ENCODE results near the gene NHERF1.
A peak's percentile ranks its signal among the peaks of the same experiment; 100 is the strongest.

NHERF1 gene

DNA sequence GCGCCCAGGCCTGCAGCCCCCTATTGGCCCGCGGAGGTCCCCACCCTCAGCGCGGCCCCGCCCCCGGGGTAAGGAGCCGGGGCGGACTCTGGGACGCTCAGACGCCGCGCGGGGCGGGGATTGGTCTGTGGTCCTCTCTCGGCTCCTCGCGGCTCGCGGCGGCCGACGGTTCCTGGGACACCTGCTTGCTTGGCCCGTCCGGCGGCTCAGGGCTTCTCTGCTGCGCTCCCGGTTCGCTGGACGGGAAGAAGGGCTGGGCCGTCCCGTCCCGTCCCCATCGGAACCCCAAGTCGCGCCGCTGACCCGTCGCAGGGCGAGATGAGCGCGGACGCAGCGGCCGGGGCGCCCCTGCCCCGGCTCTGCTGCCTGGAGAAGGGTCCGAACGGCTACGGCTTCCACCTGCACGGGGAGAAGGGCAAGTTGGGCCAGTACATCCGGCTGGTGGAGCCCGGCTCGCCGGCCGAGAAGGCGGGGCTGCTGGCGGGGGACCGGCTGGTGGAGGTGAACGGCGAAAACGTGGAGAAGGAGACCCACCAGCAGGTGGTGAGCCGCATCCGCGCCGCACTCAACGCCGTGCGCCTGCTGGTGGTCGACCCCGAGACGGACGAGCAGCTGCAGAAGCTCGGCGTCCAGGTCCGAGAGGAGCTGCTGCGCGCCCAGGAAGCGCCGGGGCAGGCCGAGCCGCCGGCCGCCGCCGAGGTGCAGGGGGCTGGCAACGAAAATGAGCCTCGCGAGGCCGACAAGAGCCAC, at the start of gene NHERF1:
TSS of gene NHERF1 (plus strand) at position 100 of the 750 bp plus-strand sequence. CDS start at position 319, 219 bp downstream.
- H3K4me1 ChIP-seq (ENCODE audit: low read length) = peaks cover 13% of the 10 kb centered on the region
- peak within 1 kb of the TSS; percentile 87 for H3K4me2 ChIP-seq (ENCODE audit: low read length)
- peaks cover 28% of the 10 kb centered on the region for H3K79me2 ChIP-seq (ENCODE audit: low read length)
- H3K27me3 ChIP-seq (ENCODE audit: low read depth, low read length) = peaks cover 3% of the 10 kb centered on the region; the same call in 1 of the 2 replicates
- H4K20me1 ChIP-seq (ENCODE audit: insufficient read depth, low read length) = peaks cover 8% of the 10 kb centered on the region; the same call in 1 of the 2 replicates
- H2AFZ ChIP-seq (ENCODE audit: low read depth, low read length) = no peak within 1 kb of the TSS
- H3K9ac ChIP-seq (ENCODE audit: low read length) = peak within 1 kb of the TSS; percentile 92
- no peaks in the 10 kb centered on the region for H3K36me3 ChIP-seq (replicated peaks; ENCODE audit: low read depth, low read length)
- H3K27ac ChIP-seq (ENCODE audit: low read length) = peak within 1 kb of the TSS; percentile 25; the same call in 1 of the 2 replicates
- no peaks in the 10 kb centered on the region for H3K9me3 ChIP-seq (ENCODE audit: insufficient read depth, low read length)
- TF ChIP-seq, protein P1, sequence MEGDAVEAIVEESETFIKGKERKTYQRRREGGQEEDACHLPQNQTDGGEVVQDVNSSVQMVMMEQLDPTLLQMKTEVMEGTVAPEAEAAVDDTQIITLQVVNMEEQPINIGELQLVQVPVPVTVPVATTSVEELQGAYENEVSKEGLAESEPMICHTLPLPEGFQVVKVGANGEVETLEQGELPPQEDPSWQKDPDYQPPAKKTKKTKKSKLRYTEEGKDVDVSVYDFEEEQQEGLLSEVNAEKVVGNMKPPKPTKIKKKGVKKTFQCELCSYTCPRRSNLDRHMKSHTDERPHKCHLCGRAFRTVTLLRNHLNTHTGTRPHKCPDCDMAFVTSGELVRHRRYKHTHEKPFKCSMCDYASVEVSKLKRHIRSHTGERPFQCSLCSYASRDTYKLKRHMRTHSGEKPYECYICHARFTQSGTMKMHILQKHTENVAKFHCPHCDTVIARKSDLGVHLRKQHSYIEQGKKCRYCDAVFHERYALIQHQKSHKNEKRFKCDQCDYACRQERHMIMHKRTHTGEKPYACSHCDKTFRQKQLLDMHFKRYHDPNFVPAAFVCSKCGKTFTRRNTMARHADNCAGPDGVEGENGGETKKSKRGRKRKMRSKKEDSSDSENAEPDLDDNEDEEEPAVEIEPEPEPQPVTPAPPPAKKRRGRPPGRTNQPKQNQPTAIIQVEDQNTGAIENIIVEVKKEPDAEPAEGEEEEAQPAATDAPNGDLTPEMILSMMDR (IDR thresholded peaks at IDR 0.05; ENCODE audit: low read depth, low read length) = 0 out of 2 replicates have a peak, but pooled peaks have one; percentile 13
- no peak for TF ChIP-seq EZH2phosphoT487 (IDR thresholded peaks at IDR 0.05; ENCODE audit: low read depth)
- peak within 1 kb of the TSS; percentile 94 for H3K4me3 ChIP-seq (ENCODE audit: low read length)

DNA sequence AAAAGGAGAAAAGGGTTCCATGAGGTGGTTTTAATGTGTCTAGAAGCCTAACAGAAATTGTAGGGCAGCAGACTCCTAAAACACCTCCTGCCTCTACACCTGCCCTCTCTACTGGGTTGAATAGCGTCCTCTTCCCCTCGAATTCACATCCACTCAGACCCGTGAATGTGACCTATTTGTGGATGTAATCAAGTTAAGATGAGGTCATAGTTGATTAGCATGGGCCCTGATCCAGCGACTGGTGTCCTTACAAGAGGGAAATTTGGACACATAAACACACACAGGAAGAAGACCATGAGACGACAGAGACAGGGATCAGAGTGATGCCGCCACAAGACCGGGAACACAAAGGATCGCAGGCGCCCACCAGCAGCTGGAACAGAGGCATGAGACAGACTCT, 49.2 kb upstream of the NHERF1 start:
- TF ChIP-seq, protein P1 (IDR thresholded peaks at IDR 0.05; ENCODE audit: low read depth, low read length) = no peak
- no peak for TF ChIP-seq EZH2phosphoT487 (IDR thresholded peaks at IDR 0.05; ENCODE audit: low read depth)

DNA sequence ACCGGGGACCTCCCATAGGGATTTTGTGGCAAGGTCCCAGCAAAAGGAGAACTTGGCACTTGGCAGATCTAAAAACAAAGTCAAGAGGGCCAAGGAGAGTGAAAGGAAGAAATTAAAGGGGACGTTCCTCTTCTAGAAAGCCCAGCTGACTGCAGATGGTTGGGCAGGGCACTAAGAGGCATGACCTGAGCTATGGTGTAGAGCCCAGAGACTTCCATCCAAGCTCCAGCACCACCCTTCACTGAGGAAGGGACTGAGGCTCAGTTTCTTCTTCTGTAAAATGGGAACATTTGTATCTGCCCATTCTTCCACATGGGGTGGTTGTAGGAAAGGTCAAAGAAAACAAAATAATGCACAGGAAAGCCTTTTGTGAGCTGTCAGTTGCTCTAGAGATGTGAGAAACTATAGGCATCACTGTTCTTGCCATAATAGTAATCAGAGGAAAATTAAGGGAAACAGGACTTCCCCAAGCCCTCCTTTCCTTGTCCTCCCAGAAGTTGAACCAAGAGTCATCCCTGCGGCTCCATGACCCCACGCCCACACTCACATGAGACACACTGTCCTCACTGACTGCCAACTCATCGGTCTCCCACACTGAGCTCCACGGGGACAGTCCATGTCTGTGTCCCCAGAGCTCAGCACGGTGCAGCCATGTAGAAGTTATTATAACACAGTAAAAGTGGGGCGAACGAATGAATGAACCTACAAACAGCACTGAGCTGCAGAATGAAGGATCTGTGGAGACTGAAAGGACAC, 46.1 kb upstream of the NHERF1 start:
- Histone ChIP-seq H3K27me3 (ENCODE audit: low read depth, low read length) (peaks cover 34% of the 10 kb centered on the region), H2AFZ (ENCODE audit: low read depth, low read length) (no peak overlapping the region), H3K9ac (ENCODE audit: low read length) (no peak overlapping the region), H3K36me3 (replicated peaks; ENCODE audit: low read depth, low read length) (no peaks in the 10 kb centered on the region), H3K4me3 (ENCODE audit: low read length) (no peak overlapping the region), H3K27ac (ENCODE audit: low read length) (no peak overlapping the region), H3K9me3 (ENCODE audit: insufficient read depth, low read length) (no peaks in the 10 kb centered on the region), H4K20me1 (ENCODE audit: insufficient read depth, low read length) (no peaks in the 10 kb centered on the region), H3K79me2 (ENCODE audit: low read length) (no peaks in the 10 kb centered on the region), H3K4me1 (ENCODE audit: low read length) (peaks cover 7% of the 10 kb centered on the region), H3K4me2 (ENCODE audit: low read length) (no peak overlapping the region)
- TF ChIP-seq EZH2phosphoT487 (IDR thresholded peaks at IDR 0.05; ENCODE audit: low read depth) = no peak
- TF ChIP-seq, protein P1 (IDR thresholded peaks at IDR 0.05; ENCODE audit: low read depth, low read length) = no peak

More for the DNA sequence above, 49.2 kb upstream of the NHERF1 start:
- Histone ChIP-seq H2AFZ (ENCODE audit: low read depth, low read length) (no peak overlapping the region), H3K9ac (ENCODE audit: low read length) (no peak overlapping the region), H3K4me3 (ENCODE audit: low read length) (no peak overlapping the region), H3K9me3 (ENCODE audit: insufficient read depth, low read length) (no peaks in the 10 kb centered on the region), H3K36me3 (replicated peaks; ENCODE audit: low read depth, low read length) (no peaks in the 10 kb centered on the region), H3K79me2 (ENCODE audit: low read length) (no peaks in the 10 kb centered on the region), H3K4me1 (ENCODE audit: low read length) (peaks cover 15% of the 10 kb centered on the region), H4K20me1 (ENCODE audit: insufficient read depth, low read length) (no peaks in the 10 kb centered on the region), H3K27me3 (ENCODE audit: low read depth, low read length) (peaks cover 31% of the 10 kb centered on the region), H3K4me2 (ENCODE audit: low read length) (no peak overlapping the region), H3K27ac (ENCODE audit: low read length) (no peak overlapping the region)

DNA sequence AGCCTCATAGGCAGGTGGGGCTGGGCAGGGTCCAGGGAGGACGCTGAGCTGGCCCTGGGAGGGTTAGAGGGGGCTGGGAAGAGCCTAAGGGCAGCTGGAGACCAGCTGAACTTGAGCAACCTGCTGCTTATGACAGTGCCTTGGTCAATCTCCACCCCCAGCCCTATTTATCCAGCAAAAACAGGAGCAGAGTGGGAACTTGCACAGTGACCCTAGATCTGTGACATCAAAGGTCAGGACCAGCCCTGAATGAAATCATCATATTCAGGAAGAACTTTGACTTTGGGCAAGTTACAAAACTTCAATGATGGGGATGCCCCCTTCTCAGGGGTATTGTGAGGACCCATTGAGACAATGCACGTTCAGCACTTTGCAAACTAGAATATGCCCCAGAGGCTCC, 45.1 kb upstream of the NHERF1 start:
- Histone ChIP-seq H3K27ac (ENCODE audit: low read length) (no peak overlapping the region), H3K4me1 (ENCODE audit: low read length) (no peaks in the 10 kb centered on the region), H3K4me2 (ENCODE audit: low read length) (no peak overlapping the region), H2AFZ (ENCODE audit: low read depth, low read length) (no peak overlapping the region), H3K79me2 (ENCODE audit: low read length) (no peaks in the 10 kb centered on the region), H3K9ac (ENCODE audit: low read length) (no peak overlapping the region), H3K4me3 (ENCODE audit: low read length) (no peak overlapping the region), H3K36me3 (replicated peaks; ENCODE audit: low read depth, low read length) (no peaks in the 10 kb centered on the region), H4K20me1 (ENCODE audit: insufficient read depth, low read length) (no peaks in the 10 kb centered on the region), H3K9me3 (ENCODE audit: insufficient read depth, low read length) (no peaks in the 10 kb centered on the region), H3K27me3 (ENCODE audit: low read depth, low read length) (peaks cover 34% of the 10 kb centered on the region)
- TF ChIP-seq, protein P1 (IDR thresholded peaks at IDR 0.05; ENCODE audit: low read depth, low read length) = no peak
- no peak for TF ChIP-seq EZH2phosphoT487 (IDR thresholded peaks at IDR 0.05; ENCODE audit: low read depth)
